Fibroblast of mammary gland (primary cell): Measurements from ENCODE around the gene FAM177B.

ENCODE experiments used
- DNase-seq: peaks from one replicate; pipeline ENCODE4 v3.0.0-alpha.2; 2010; ENCODE audit warnings: low read depth
- H3K4me3 ChIP-seq: 2 replicates; pipeline ENCODE4 v1.5.1; 2011; ENCODE audit warnings: low read depth, mild to moderate bottlenecking, low read length, moderate library complexity; ENCODE audit not compliant: control insufficient read depth
- TF ChIP-seq, protein P1 (sequence below): conservative IDR thresholded peaks from 2 replicates; pipeline ENCODE4 v1.5.1; 2011; ENCODE audit warnings: low read depth, low read length, inconsistent platforms; ENCODE audit not compliant: control insufficient read depth, insufficient read depth

The FAM177B gene

DNA sequence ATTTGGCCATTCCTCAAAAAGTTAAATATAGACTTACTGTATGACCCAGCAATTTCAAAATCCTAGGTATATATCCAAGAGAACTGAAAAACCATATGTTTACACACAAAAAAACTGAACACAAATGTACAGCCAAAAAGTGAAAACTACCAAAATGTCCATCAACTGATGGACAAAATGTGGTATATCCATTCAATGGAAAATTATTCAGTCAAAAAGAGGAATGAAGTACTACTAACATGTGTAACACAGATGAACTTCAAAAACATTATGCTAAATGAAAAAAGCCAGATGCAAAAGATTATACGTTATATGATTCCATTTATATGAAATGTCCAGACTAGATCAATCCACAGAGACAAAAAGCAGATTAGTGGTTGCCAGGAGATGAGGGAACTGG lies 32.7 kb upstream of the FAM177B start:
- H3K4me3 ChIP-seq, result no peak overlapping the region
- TF ChIP-seq, protein P1, sequence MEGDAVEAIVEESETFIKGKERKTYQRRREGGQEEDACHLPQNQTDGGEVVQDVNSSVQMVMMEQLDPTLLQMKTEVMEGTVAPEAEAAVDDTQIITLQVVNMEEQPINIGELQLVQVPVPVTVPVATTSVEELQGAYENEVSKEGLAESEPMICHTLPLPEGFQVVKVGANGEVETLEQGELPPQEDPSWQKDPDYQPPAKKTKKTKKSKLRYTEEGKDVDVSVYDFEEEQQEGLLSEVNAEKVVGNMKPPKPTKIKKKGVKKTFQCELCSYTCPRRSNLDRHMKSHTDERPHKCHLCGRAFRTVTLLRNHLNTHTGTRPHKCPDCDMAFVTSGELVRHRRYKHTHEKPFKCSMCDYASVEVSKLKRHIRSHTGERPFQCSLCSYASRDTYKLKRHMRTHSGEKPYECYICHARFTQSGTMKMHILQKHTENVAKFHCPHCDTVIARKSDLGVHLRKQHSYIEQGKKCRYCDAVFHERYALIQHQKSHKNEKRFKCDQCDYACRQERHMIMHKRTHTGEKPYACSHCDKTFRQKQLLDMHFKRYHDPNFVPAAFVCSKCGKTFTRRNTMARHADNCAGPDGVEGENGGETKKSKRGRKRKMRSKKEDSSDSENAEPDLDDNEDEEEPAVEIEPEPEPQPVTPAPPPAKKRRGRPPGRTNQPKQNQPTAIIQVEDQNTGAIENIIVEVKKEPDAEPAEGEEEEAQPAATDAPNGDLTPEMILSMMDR, result no peak

DNA sequence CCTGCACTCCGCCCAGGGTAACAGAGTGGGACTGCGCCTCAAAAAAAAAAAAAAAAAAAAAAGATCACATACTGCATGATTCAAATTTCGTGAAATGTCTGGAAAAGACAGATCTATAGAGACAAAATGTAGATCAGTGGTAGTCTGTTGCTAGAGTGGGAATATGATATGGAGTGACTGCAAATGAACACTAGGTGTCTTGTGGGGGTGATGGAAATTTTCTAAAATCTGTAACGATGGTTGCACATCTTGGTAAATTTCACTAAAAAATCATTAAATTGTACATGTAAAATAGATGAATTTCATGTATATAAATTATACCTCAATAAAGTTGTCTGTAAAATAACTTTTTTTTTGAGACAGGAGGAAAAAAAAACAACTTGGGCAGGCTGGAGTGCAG lies 30.2 kb upstream of the FAM177B start:
- H3K4me3 ChIP-seq, result no peak overlapping the region
- no peak for DNase-seq
- TF ChIP-seq, protein P1, result no peak

More for the DNA sequence above, 32.7 kb upstream of the FAM177B start:
- no peak for DNase-seq

DNA sequence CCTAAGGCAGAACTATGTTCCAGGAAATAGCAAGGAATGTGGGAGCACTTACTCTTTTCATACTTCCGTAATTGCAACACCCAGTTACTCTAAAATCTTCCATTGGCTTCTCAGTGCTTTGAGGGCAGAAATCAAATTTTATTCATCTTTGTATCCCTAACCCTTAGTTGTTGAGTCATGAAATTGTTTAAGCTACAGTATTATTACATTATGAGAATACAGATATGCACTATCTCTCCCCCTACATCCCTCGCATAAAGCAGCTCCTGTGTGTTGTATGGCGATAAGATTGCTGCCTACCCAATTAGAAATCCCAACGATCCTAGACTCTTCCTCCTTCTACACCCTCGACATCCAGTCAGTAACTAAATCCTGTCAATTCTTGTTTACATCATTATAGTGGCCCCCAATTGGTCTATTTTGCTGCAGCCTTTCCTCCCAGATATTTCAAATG lies 27.3 kb upstream of the FAM177B start:
- TF ChIP-seq, protein P1, result no peak
- no peak overlapping the region for H3K4me3 ChIP-seq
- DNase-seq, result no peak

DNA sequence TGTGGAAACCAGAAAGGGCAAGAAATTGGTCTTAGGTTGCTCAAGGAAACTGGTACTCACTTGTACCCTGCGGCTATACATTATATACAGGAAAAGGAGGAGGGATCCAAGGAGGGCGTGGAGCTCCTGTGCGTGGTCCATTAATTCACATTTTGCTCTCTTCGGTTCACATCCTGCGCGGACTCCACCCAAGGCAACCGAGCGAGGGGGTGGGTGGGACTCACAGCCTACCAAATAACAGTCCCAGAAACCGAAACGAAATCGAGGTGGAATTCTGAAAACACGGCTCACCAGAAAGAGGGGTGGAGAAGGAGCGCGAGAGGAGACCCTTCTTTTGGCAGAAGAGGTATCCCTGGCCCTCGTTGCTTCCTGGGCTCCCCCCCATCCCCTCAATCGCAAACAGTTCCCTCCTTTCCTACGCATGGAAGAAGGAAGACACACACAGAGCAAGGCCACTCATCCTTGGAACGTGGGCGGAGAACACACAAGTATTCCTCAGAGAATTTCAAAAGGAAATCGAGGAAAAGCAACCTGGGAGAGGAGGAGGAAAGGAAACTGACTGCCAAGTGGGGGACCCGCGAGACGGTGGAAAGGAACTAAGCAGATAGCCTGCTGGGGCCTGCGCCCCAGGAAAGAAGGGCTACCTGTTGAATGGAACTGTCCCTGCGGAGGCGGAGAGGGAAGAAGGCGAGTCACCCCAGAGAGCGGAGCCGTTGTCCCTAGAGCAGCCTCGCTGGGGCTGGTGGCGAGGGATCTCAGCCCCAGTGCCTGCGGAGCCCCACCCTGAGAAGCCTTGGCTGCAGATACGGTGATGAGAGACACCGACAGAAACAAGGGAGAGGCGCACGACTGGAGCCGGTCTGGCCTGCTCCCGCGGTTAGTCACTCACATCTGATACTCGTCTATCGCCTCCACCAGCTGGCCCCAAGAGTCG lies 25.4 kb upstream of the FAM177B start:
- TF ChIP-seq, protein P1, result no peak
- peak overlapping the region; percentile 69 for H3K4me3 ChIP-seq
- peak; percentile 77 for DNase-seq

DNA sequence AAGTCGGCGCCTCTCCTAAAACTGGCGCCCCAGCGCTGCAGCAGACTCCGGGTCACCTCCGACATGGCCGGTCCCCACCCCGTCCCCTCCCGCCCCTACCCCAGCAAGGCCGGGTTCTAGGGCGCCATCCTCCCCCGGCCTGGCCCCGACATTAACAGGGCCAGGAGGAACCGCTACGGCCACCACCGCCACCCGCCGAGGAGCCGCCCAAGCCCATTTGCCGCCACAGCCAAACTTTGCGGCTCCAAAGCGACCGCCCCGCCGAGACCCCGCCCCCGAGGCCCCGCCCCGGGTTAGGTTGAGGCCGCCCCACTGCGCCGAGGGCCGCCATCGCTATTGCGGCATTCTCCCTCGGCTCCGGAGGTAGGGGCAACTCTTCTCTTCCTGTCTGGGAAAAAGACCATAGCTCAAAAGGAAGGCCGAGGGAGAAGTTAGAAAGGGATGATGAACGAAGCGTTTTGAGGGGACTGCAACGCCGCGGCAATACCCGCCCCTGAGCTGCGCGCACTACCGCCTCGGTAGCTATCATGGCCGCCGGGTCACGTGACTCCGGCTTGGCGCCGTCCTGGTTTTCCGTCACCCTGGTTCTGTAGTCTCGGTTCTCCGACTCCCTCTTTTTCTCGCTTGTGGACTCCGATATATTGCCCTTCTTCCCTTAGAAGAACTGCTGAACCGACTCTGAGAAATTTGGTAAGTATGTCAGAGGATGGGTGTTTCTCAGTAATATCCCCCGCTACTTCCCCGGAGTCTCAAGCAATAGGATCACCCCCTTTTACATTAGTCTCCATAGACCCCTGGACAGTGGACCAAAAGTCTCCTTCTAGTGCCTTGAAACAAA lies 24.5 kb upstream of the FAM177B start, which contains the start of the genes AIDA and BROX:
TSS of gene AIDA (minus strand) at position 239 of the 838 bp plus-strand sequence. CDS start at position 65, 174 bp downstream.
TSS of gene BROX (plus strand) at position 312 of the 838 bp plus-strand sequence. CDS start 3,136 bp downstream, outside the sequence.
- peak within 1 kb of the TSS; percentile 69 for H3K4me3 ChIP-seq
- TF ChIP-seq, protein P1, result no peak
- peak; percentile 72 for DNase-seq
